ENCODE results near the gene DLG2.
"Not testable (repeated sequence)": the region's sequence is repeated elsewhere in the genome, so short reads cannot be mapped to it uniquely, and the experiment has no call there.

DLG2 gene

GRCh38 chr11:85307366-85307765 is 319.8 kb downstream of the DLG2 start:
- no peak for DNase-seq

- DNase-seq, result no peak
These were observed 325.1 kb downstream of the DLG2 start for GRCh38 chr11:85301895-85302678.

GRCh38 chr11:85299258-85299942 is 327.7 kb downstream of the DLG2 start:
- no peak for DNase-seq

- DNase-seq, result no peak
These were observed 331.4 kb downstream of the DLG2 start for GRCh38 chr11:85295694-85296271.

- no peak for DNase-seq
These were observed 345.6 kb downstream of the DLG2 start for GRCh38 chr11:85281550-85281949.

- DNase-seq, result no peak
These were observed 347.9 kb downstream of the DLG2 start for GRCh38 chr11:85279267-85279666.

- DNase-seq, result no peak
These were observed 349.5 kb downstream of the DLG2 start for GRCh38 chr11:85277693-85278092.

- no peak for DNase-seq
These were observed 350.8 kb downstream of the DLG2 start for GRCh38 chr11:85276332-85276731.

- not testable (repeated sequence) for DNase-seq
These were observed 356.8 kb downstream of the DLG2 start for GRCh38 chr11:85270315-85270714.

- no peak for DNase-seq
These were observed 358.0 kb downstream of the DLG2 start for GRCh38 chr11:85269109-85269508.

- no peak for DNase-seq
These were observed 360.5 kb downstream of the DLG2 start for GRCh38 chr11:85266646-85267045.

GRCh38 chr11:85263328-85263727 is 363.8 kb downstream of the DLG2 start:
- no peak for DNase-seq

- no peak for DNase-seq
These were observed 369.3 kb downstream of the DLG2 start for GRCh38 chr11:85257837-85258236.

- DNase-seq, result no peak
These were observed 370.7 kb downstream of the DLG2 start for GRCh38 chr11:85256433-85256832.

- no peak for DNase-seq
These were observed 377.7 kb downstream of the DLG2 start for GRCh38 chr11:85249482-85249881.

- DNase-seq, result no peak
These were observed 379.3 kb downstream of the DLG2 start for GRCh38 chr11:85247797-85248196.

GRCh38 chr11:85238906-85239305 is 388.2 kb downstream of the DLG2 start:
- DNase-seq, result no peak

GRCh38 chr11:85238038-85238437 is 389.1 kb downstream of the DLG2 start:
- DNase-seq, result not testable (repeated sequence)

GRCh38 chr11:85236211-85236610 is 390.9 kb downstream of the DLG2 start:
- DNase-seq, result no peak

GRCh38 chr11:85232559-85232958 is 394.6 kb downstream of the DLG2 start:
- no peak for DNase-seq

- DNase-seq, result no peak
These were observed 395.6 kb downstream of the DLG2 start for GRCh38 chr11:85231588-85231987.

GRCh38 chr11:85229723-85230122 is 397.4 kb downstream of the DLG2 start:
- not testable (repeated sequence) for DNase-seq

GRCh38 chr11:85196968-85197367 is 430.2 kb downstream of the DLG2 start:
- no peak for DNase-seq

GRCh38 chr11:85195934-85196333 is 431.2 kb downstream of the DLG2 start:
- DNase-seq, result no peak
